Nephron (organoid): ENCODE results near the gene FBXL7.

Experiments
- H3K27ac Mint-ChIP-seq, 3 experiments: 2 replicates each; pipeline ENCODE4 v1.8.0; 2020; ENCODE audit warnings: mixed read lengths in 3 of 3, mild to moderate bottlenecking in 2 of 3, moderate library complexity in 1 of 3
- H3K27me3 Mint-ChIP-seq: 2 replicates; pipeline ENCODE4 v1.8.0; 2021; ENCODE audit warnings: low read depth, mild to moderate bottlenecking, moderate library complexity, mixed read lengths
- H3K36me3 Mint-ChIP-seq: 2 replicates; pipeline ENCODE4 v1.8.0; 2020; ENCODE audit warnings: low read depth, mixed read lengths
- H3K4me1 Mint-ChIP-seq: 2 replicates; pipeline ENCODE4 v1.8.0; 2020; ENCODE audit warnings: mixed read lengths
- H3K4me3 Mint-ChIP-seq, 3 experiments: 2 replicates each; pipeline ENCODE4 v1.8.0; 2020; ENCODE audit warnings: mild to moderate bottlenecking in 3 of 3, mixed read lengths in 3 of 3, moderate library complexity in 2 of 3
- H3K9me3 Mint-ChIP-seq: 2 replicates; pipeline ENCODE4 v1.8.0; 2020; ENCODE audit warnings: mixed read lengths
- TF ChIP-seq, protein P1 (sequence below), 3 experiments: fragments of 200-600 bp; sonication (generic); IDR thresholded peaks; one replicate each; pipeline ENCODE4 v1.5.0; 2021; ENCODE audit warnings: antibody characterized with exemption in 3 of 3; ENCODE audit not compliant: unreplicated experiment in 3 of 3

FBXL7 gene

DNA sequence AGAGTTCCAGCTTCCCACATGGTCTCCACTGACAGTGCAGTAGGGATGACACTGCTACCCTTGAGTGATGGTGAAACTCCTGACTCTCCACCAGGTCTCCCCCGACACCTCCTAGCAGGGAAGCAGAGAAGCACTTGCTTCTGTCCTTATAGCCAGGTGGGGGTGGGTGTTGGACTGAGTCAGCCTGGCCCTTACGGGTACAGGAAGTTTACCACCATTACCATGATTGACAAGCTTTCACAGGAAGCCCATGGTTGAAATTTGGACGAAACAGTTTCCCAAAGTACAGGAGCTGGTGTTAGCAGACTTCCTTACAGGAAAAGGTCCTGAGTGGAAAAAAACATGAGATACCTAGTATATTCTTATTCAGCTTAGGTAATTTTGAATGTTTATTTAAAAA is 3.1 kb upstream of the FBXL7 start:
- H3K4me1 Mint-ChIP-seq: peaks cover 7% of the 10 kb centered on the region
- peaks cover 14% of the 10 kb centered on the region for H3K27me3 Mint-ChIP-seq
- no peak overlapping the region for H3K27ac Mint-ChIP-seq
- no peaks in the 10 kb centered on the region for H3K36me3 Mint-ChIP-seq
- H3K4me3 Mint-ChIP-seq: no peak overlapping the region
- TF ChIP-seq, protein P1, sequence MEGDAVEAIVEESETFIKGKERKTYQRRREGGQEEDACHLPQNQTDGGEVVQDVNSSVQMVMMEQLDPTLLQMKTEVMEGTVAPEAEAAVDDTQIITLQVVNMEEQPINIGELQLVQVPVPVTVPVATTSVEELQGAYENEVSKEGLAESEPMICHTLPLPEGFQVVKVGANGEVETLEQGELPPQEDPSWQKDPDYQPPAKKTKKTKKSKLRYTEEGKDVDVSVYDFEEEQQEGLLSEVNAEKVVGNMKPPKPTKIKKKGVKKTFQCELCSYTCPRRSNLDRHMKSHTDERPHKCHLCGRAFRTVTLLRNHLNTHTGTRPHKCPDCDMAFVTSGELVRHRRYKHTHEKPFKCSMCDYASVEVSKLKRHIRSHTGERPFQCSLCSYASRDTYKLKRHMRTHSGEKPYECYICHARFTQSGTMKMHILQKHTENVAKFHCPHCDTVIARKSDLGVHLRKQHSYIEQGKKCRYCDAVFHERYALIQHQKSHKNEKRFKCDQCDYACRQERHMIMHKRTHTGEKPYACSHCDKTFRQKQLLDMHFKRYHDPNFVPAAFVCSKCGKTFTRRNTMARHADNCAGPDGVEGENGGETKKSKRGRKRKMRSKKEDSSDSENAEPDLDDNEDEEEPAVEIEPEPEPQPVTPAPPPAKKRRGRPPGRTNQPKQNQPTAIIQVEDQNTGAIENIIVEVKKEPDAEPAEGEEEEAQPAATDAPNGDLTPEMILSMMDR (IDR thresholded peaks at IDR 0.05; ENCODE audit: unreplicated experiment in 3 of 3): no peak
- no peaks in the 10 kb centered on the region for H3K9me3 Mint-ChIP-seq

DNA sequence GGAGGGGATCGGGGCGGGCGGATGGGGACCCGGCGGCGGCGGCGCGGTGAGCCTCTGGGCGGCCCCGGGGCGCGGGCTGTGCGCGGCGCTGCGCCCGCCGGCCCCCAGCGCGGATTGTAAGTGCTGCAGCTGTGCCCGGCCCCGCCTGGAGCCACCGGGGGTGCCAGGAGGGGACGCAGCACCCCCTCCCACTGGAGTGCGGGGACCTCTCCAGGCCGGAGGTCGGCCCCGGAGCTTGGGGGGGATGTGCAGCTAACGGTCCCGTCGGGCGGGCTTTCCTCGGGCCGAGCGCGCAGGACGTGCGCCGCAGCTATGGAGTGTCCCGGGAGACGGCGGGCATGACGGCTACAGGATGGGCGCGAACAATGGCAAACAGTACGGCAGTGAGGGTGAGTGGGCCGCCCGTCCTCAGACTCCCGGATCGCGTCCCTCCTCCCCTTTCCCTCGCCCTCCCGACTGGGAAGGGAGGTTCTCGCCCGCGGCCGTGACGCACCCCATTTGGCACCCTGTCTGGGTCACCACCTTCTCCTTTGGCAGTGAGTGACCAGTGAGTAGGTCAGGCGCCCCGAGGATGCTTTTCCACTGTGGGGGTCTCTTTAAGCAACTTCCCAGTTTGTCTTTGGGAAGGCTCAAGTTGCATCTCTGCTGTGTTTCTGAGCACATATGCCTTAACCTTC is 483 bp downstream of the FBXL7 start:
- TF ChIP-seq, protein P1 (IDR thresholded peaks at IDR 0.05; ENCODE audit: unreplicated experiment in 3 of 3): no peak
- Mint-ChIP-seq H3K27ac (peak overlapping the region; percentile 97 to 98 (median 97)), H3K4me1 (peaks cover 41% of the 10 kb centered on the region), H3K9me3 (no peaks in the 10 kb centered on the region), H3K36me3 (peaks cover 23% of the 10 kb centered on the region), H3K27me3 (peaks cover 10% of the 10 kb centered on the region), H3K4me3 (peak overlapping the region; percentile 93 to 98 (median 96))

DNA sequence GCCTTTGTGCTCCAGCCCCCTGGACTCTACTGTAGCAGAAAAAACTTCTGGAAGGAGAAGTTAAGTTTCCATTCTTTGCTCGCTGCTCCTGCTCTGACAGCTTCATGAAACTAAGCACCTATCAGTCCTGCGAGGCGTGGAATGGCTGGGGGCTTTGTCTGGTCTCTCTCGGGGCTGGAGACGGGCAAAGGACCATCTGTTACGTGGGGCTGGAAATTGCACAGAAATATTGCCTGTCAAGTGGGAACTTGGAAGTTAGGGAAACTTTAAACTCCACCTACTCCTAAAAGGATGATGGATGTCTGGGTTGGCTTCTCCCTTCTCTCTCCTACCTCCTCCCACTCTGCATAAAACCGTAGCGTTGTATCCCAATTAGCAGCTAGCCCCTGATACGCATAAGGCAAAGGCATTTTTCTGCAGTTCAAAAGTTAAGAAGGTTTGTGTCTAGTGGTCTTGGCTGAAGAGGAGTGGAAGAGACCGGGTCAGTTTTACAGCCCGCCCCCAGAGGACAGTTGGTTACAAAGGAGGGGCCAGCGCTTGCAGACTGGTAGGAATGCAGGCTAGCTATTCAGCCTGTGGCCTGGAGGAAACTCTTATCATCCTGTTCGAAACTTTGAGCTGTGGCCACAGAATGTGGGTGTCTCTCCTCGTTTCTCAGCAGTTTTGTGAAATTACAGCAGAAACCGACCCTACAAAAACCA is 1.3 kb downstream of the FBXL7 start:
- no peaks in the 10 kb centered on the region for H3K9me3 Mint-ChIP-seq
- peaks cover 42% of the 10 kb centered on the region for H3K4me1 Mint-ChIP-seq
- H3K36me3 Mint-ChIP-seq: peaks cover 24% of the 10 kb centered on the region
- peak overlapping the region; percentile 93 to 98 (median 96) for H3K4me3 Mint-ChIP-seq
- TF ChIP-seq, protein P1 (IDR thresholded peaks at IDR 0.05; ENCODE audit: unreplicated experiment in 3 of 3): peak in 1 of 3 experiments; percentile 18
- peak overlapping the region; percentile 97 to 98 (median 97) for H3K27ac Mint-ChIP-seq
- peaks cover 7% of the 10 kb centered on the region for H3K27me3 Mint-ChIP-seq

DNA sequence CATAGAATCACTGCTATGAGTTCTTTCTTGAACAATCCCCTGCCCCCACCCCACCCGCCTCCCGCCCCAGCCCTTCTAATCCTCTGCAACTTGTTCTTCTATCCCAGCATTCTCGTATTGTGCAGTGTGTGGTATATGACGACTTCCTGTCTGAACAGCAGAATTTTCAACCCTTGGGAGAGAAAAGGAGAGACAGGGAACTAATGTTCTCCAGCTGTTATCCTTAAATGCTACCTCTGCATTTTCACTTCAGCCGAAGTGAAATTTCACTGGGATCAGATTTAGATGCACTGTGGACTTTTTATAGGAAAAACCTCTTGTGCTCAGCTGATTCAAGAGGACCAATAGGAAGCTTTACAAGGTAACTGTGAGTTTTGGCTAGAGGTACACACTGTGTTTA is 2.2 kb downstream of the FBXL7 start:
- H3K9me3 Mint-ChIP-seq: no peaks in the 10 kb centered on the region
- H3K4me1 Mint-ChIP-seq: peaks cover 47% of the 10 kb centered on the region
- H3K27ac Mint-ChIP-seq: peak overlapping the region; percentile 97 to 98 (median 97)
- H3K4me3 Mint-ChIP-seq: peak overlapping the region; percentile 93 to 98 (median 96)
- H3K36me3 Mint-ChIP-seq: peaks cover 29% of the 10 kb centered on the region
- TF ChIP-seq, protein P1 (IDR thresholded peaks at IDR 0.05; ENCODE audit: unreplicated experiment in 3 of 3): no peak
- H3K27me3 Mint-ChIP-seq: peaks cover 5% of the 10 kb centered on the region

DNA sequence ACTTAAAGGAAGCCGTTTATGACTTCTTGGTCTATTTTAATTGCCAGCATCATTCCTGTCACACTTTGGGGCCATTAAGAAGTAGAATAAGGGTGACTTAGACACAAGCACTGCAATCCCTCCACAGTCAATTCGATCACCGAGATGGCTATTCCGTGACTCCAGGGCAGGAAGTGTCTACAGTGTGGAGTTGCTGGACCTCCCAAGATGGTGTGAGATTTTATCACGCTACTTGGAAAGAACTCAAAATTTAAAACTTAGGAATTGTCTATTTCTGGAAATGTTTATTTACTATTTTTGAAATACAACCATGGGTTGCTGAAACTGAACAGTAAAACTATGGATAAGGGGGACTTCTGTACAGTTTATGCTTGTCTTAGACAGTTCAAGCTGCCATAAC is 6.2 kb downstream of the FBXL7 start:
- Mint-ChIP-seq H3K36me3 (peaks cover 29% of the 10 kb centered on the region), H3K9me3 (no peaks in the 10 kb centered on the region)
- TF ChIP-seq, protein P1 (IDR thresholded peaks at IDR 0.05; ENCODE audit: unreplicated experiment in 3 of 3): no peak

More for the DNA sequence above, 6.2 kb downstream of the FBXL7 start:
- H3K4me1 Mint-ChIP-seq: peaks cover 58% of the 10 kb centered on the region
- no peak overlapping the region for H3K4me3 Mint-ChIP-seq
- H3K27ac Mint-ChIP-seq: no peak overlapping the region
- no peaks in the 10 kb centered on the region for H3K27me3 Mint-ChIP-seq
